Hepatocyte (in vitro differentiated cells): ENCODE results near the gene ARHGEF25. TPM values are rescaled to one million over a fixed set of nuclear protein-coding genes. Genes with fewer than 3 reads are reported as not detected.

Experiments used
- DNase-seq: peaks from one replicate; pipeline ENCODE4 v3.0.0-alpha.2; 2016; ENCODE audit warnings: low spot score
- H2AFZ ChIP-seq: fragments of 200-600 bp; sonication (generic); 2 replicates; pipeline ENCODE4 v1.6.0; 2016; ENCODE audit warnings: antibody characterized with exemption, mild to moderate bottlenecking
- H3K27ac ChIP-seq: fragments of 200-600 bp; sonication (generic); 2 replicates; pipeline ENCODE4 v1.5.1; 2016; ENCODE audit warnings: mild to moderate bottlenecking
- H3K27me3 ChIP-seq: fragments of 200-600 bp; sonication (generic); 2 replicates; pipeline ENCODE4 v1.6.1; 2016
- H3K36me3 ChIP-seq: fragments of 200-600 bp; sonication (generic); replicated peaks from 2 replicates; pipeline ENCODE4 v1.5.1; 2016; ENCODE audit warnings: low read depth; ENCODE audit not compliant: insufficient read depth
- H3K4me1 ChIP-seq: fragments of 200-600 bp; sonication (generic); 2 replicates; pipeline ENCODE4 v1.5.1; 2016; ENCODE audit warnings: mild to moderate bottlenecking, moderate library complexity; ENCODE audit not compliant: insufficient read depth
- H3K4me2 ChIP-seq: fragments of 200-600 bp; sonication (generic); 2 replicates; pipeline ENCODE4 v1.6.0; 2016
- H3K4me3 ChIP-seq: fragments of 200-600 bp; sonication (generic); 2 replicates; pipeline ENCODE4 v1.5.1; 2016; ENCODE audit warnings: mild to moderate bottlenecking
- H3K79me2 ChIP-seq: fragments of 200-600 bp; sonication (generic); 2 replicates; pipeline ENCODE4 v1.6.0; 2017; ENCODE audit warnings: mild to moderate bottlenecking
- H3K9me2 ChIP-seq: fragments of 200-600 bp; sonication (generic); replicated peaks from 2 replicates; pipeline ENCODE4 v1.6.0; 2017; ENCODE audit warnings: mild to moderate bottlenecking; ENCODE audit not compliant: insufficient read depth
- H3K9me3 ChIP-seq: fragments of 200-600 bp; sonication (generic); 2 replicates; pipeline ENCODE4 v1.5.1; 2016; ENCODE audit warnings: low read depth, mild to moderate bottlenecking
- H4K20me1 ChIP-seq: fragments of 200-600 bp; sonication (generic); 2 replicates; pipeline ENCODE4 v1.6.0; 2016; ENCODE audit warnings: mild to moderate bottlenecking; ENCODE audit not compliant: insufficient read depth, poor library complexity, severe bottlenecking
- CTCF ChIP-seq: fragments of 200-600 bp; sonication (generic); IDR thresholded peaks from 2 replicates; pipeline ENCODE4 v1.5.1; 2016; ENCODE audit warnings: antibody characterized with exemption, mild to moderate bottlenecking; ENCODE audit not compliant: poor library complexity
- EZH2 ChIP-seq: fragments of 200-600 bp; sonication (generic); IDR thresholded peaks from 2 replicates; pipeline ENCODE4 v1.6.1; 2016; ENCODE audit warnings: antibody characterized with exemption, mild to moderate bottlenecking, borderline replicate concordance
- EZH2phosphoT487 ChIP-seq: fragments of 200-600 bp; sonication (generic); IDR thresholded peaks from one replicate; pipeline ENCODE4 v1.6.1; 2018; ENCODE audit warnings: antibody characterized with exemption, mild to moderate bottlenecking, low read depth, moderate library complexity; ENCODE audit not compliant: unreplicated experiment, severe bottlenecking
- WGBS: methylation state at CpG from one replicate; pipeline ENCODE4 v1.1.6; 2016; ENCODE audit warnings: low lambda C conversion rate; ENCODE audit errors: missing lambda C conversion rate; 5-methylcytosine and 5-hydroxymethylcytosine counted together
- polyA plus RNA-seq: library from polyadenylated mRNA; unstranded; fragments of >200 nt; fragmentation: Nextera tagmentation; extraction: Ambion mirVana; gene quantifications from 2 replicates; pipeline ENCODE4 v1.2.1, GENCODE V29; 2016
- total RNA-seq: library from RNA; depleted of rRNA; stranded (reverse); fragments of >200 nt; gene quantifications from 2 replicates; pipeline ENCODE4 v1.2.3, GENCODE V29; 2014

ARHGEF25 gene
- total and polyA plus RNA-seq, 2 experiments from 2014 or later: 0.29 to 12.6 TPM

GRCh38 chr12:57620245-57620935 is 9.2 kb downstream of the ARHGEF25 start:
- H3K4me3 ChIP-seq: no peak overlapping the region
- peak overlapping the region; percentile 100 for H3K4me2 ChIP-seq
- TF ChIP-seq EZH2phosphoT487 (no peak), EZH2 (peak; percentile 91)
- no peaks in the 10 kb centered on the region for H3K36me3 ChIP-seq
- WGBS: 27% methylated on average over 13 of the region's 13 CpGs
- H3K4me1 ChIP-seq: peaks cover 13% of the 10 kb centered on the region
- H3K9me3 ChIP-seq: no peaks in the 10 kb centered on the region
- peaks cover 96% of the 10 kb centered on the region for H3K27me3 ChIP-seq
- no peaks in the 10 kb centered on the region for H3K79me2 ChIP-seq
- H2AFZ ChIP-seq: no peak overlapping the region
- DNase-seq: no peak
- H3K9me2 ChIP-seq: no peaks in the 10 kb centered on the region
- no peaks in the 10 kb centered on the region for H4K20me1 ChIP-seq
- no peak overlapping the region for H3K27ac ChIP-seq

GRCh38 chr12:57620936-57621496 is 9.8 kb downstream of the ARHGEF25 start:
- H4K20me1 ChIP-seq: no peaks in the 10 kb centered on the region
- H3K27ac ChIP-seq: no peak overlapping the region
- peak overlapping the region; percentile 39 for H3K4me3 ChIP-seq
- H3K9me3 ChIP-seq: no peaks in the 10 kb centered on the region
- peak overlapping the region; percentile 100 for H3K4me2 ChIP-seq
- no peaks in the 10 kb centered on the region for H3K36me3 ChIP-seq
- peak; percentile 93 for TF ChIP-seq EZH2
- no peak for TF ChIP-seq CTCF
- TF ChIP-seq EZH2phosphoT487: peak; percentile 54
- H3K4me1 ChIP-seq: peaks cover 13% of the 10 kb centered on the region
- DNase-seq: no peak
- H3K27me3 ChIP-seq: peaks cover 98% of the 10 kb centered on the region
- no peaks in the 10 kb centered on the region for H3K9me2 ChIP-seq
- 4% methylated on average over 32 of the region's 42 CpGs for WGBS
- no peak overlapping the region for H2AFZ ChIP-seq
- no peaks in the 10 kb centered on the region for H3K79me2 ChIP-seq

GRCh38 chr12:57621497-57622292 is 10.5 kb downstream of the ARHGEF25 start:
- Histone ChIP-seq H3K4me2 (peak overlapping the region; percentile 100), H3K36me3 (no peaks in the 10 kb centered on the region), H3K9me2 (no peaks in the 10 kb centered on the region), H3K4me3 (peak overlapping the region; percentile 39), H3K27me3 (peaks cover 98% of the 10 kb centered on the region), H3K9me3 (no peaks in the 10 kb centered on the region), H3K4me1 (peaks cover 13% of the 10 kb centered on the region), H4K20me1 (no peaks in the 10 kb centered on the region), H3K27ac (no peak overlapping the region), H2AFZ (peak overlapping the region; percentile 35), H3K79me2 (no peaks in the 10 kb centered on the region)
- DNase-seq: peak; percentile 75
- TF ChIP-seq EZH2 (no peak), CTCF (peak; percentile 91), EZH2phosphoT487 (no peak)
- 3% methylated on average over 44 of the region's 49 CpGs for WGBS
